Measurements from ENCODE around the gene LGALS3. TPM values are rescaled to one million over a fixed set of nuclear protein-coding genes. Genes with fewer than 3 reads are reported as not detected.

Gene LGALS3
- polyA plus RNA-seq, 12 donors: 26.8 to 218 (median 34.9) TPM; not detected in 1

- DNase-seq: no peak
Measured at GRCh38 chr14:55170526-55170925, 41.5 kb downstream of the LGALS3 start.

GRCh38 chr14:55180006-55180405 lies 51.0 kb downstream of the LGALS3 start:
- DNase-seq: no peak

GRCh38 chr14:55180434-55180833 lies 51.4 kb downstream of the LGALS3 start:
- DNase-seq: no peak

- DNase-seq: no peak
Measured at GRCh38 chr14:55188686-55189295, 59.7 kb downstream of the LGALS3 start.

GRCh38 chr14:55190906-55191202 lies 61.8 kb downstream of the LGALS3 start:
- no peak for DNase-seq

- DNase-seq: peak; percentile 96
Measured at GRCh38 chr14:55191203-55192053, 62.4 kb downstream of the LGALS3 start, which contains the start of gene DLGAP5. Gene DLGAP5 (minus strand): TSS chr14:55191585. CDS start chr14:55189179, 2,406 bp downstream.

- DNase-seq: no peak
Measured at GRCh38 chr14:55192054-55192621, 63.1 kb downstream of the LGALS3 start.

GRCh38 chr14:55194656-55195355 lies 65.8 kb downstream of the LGALS3 start:
- no peak for DNase-seq

Other genes with a start within 250 kb of the LGALS3 start
- 1 to 10 TPM in 11 of 12 donors, not detected in 1; 3.9 to 7.2 (median 4.2) TPM for gene GCH1, start 226.4 kb upstream of the LGALS3 start, polyA plus RNA-seq (ENCODE audit: insufficient read length in 12 of 12)
- 10 to 100 TPM in 4 of 12 donors, 1 to 10 TPM in 7, not detected in 1; 5.4 to 18.4 (median 9.9) TPM for gene WDHD1, start 102.2 kb upstream of the LGALS3 start, polyA plus RNA-seq (ENCODE audit: insufficient read length in 12 of 12)
- gene SOCS4, start 102.0 kb upstream of the LGALS3 start, polyA plus RNA-seq (ENCODE audit: insufficient read length in 12 of 12): 10 to 100 TPM in 9 of 12 donors, 1 to 10 TPM in 2, not detected in 1; 8.0 to 14.4 (median 11.3) TPM
- gene MAPK1IP1L, start 77.6 kb upstream of the LGALS3 start, polyA plus RNA-seq (ENCODE audit: insufficient read length in 12 of 12): 100 to 1,000 TPM in 1 of 12 donors, 10 to 100 TPM in 11; 57.0 to 139 (median 65.4) TPM
- 10 to 100 TPM in 9 of 12 donors, 1 to 10 TPM in 2, not detected in 1; 7.3 to 20.1 (median 12.9) TPM for gene DLGAP5, start 62.3 kb downstream of the LGALS3 start, polyA plus RNA-seq (ENCODE audit: insufficient read length in 12 of 12)
- 10 to 100 TPM in 11 of 12 donors, not detected in 1; 15.2 to 24.0 (median 19.7) TPM for gene FBXO34, start 142.2 kb downstream of the LGALS3 start, polyA plus RNA-seq (ENCODE audit: insufficient read length in 12 of 12)